CD4-positive, alpha-beta T cell (primary cell): ENCODE data around the gene DNAL1. TPM values are rescaled to one million over a fixed set of nuclear protein-coding genes. Genes with fewer than 3 reads are reported as not detected.

Experiments used
- ATAC-seq: fragments of 200-7000 bp; cut with Tn5 transposase; one replicate; pipeline ENCODE4 v1.10.0; 2022; ENCODE audit warnings: mild to moderate bottlenecking; ENCODE audit not compliant: poor library complexity
- CTCF ChIA-PET: fragments of 350-600 bp; sonication (Branson Sonifier 250); formaldehyde crosslinking; loops from one replicate; lab custom pipeline; 2021; ENCODE audit warnings: antibody characterized with exemption, inconsistent platforms; lab: Charles Lee
- POLR2A ChIA-PET: fragments of 350-600 bp; sonication (Branson Sonifier 250); formaldehyde crosslinking; loops from one replicate; lab custom pipeline; 2021; ENCODE audit warnings: antibody characterized with exemption, inconsistent platforms; lab: Charles Lee
- DNase-seq, 14 experiments: peaks; one replicate each; pipeline ENCODE4 v3.0.0-alpha.2; 2013 to 2020; ENCODE audit warnings: mixed read lengths in 2 of 14
- H3K27ac ChIP-seq, 2 donors: one replicate each; pipeline versions ENCODE4 v1.5.1 to v1.7.0; 2013; ENCODE audit warnings: low read length in 2 of 2, low read depth in 1 of 2, mild to moderate bottlenecking in 1 of 2
- H3K27me3 ChIP-seq, 2 experiments: 1 replicate in 1 of 2; 2 replicates in 1 of 2; pipeline versions ENCODE4 v1.6.1 to v1.7.0; 2013; ENCODE audit warnings: low read length in 2 of 2, control low read depth in 1 of 2, mild to moderate bottlenecking in 1 of 2, moderate library complexity in 1 of 2; ENCODE audit not compliant: insufficient read depth in 2 of 2, control insufficient read depth in 1 of 2
- H3K36me3 ChIP-seq: one replicate; pipeline ENCODE4 v1.6.1; 2013; ENCODE audit warnings: low read length, control low read depth; ENCODE audit not compliant: insufficient read depth
- H3K4me1 ChIP-seq: one replicate; pipeline ENCODE4 v1.6.1; 2013; ENCODE audit warnings: low read length, control low read depth; ENCODE audit not compliant: insufficient read depth
- H3K4me3 ChIP-seq: one replicate; pipeline ENCODE4 v1.5.1; 2013; ENCODE audit warnings: mild to moderate bottlenecking, low read length, moderate library complexity
- H3K9me3 ChIP-seq, 2 experiments: 1 replicate in 1 of 2; 2 replicates in 1 of 2; pipeline versions ENCODE4 v1.6.1 to v1.7.0; 2013; ENCODE audit warnings: low read length in 2 of 2, mild to moderate bottlenecking in 2 of 2, control low read depth in 1 of 2, moderate library complexity in 1 of 2; ENCODE audit not compliant: control insufficient read depth in 1 of 2, insufficient read depth in 1 of 2
- H3K27ac Mint-ChIP-seq: one replicate; pipeline ENCODE4 v1.8.0; 2020; ENCODE audit warnings: mixed read lengths
- H3K27me3 Mint-ChIP-seq: one replicate; pipeline ENCODE4 v1.8.0; 2021; ENCODE audit warnings: mixed read lengths
- H3K36me3 Mint-ChIP-seq: one replicate; pipeline ENCODE4 v1.8.0; 2021; ENCODE audit warnings: low read depth, mixed read lengths
- H3K4me1 Mint-ChIP-seq: one replicate; pipeline ENCODE4 v1.8.0; 2021; ENCODE audit warnings: low read depth, mixed read lengths
- H3K4me3 Mint-ChIP-seq: one replicate; pipeline ENCODE4 v1.8.0; 2020; ENCODE audit warnings: mild to moderate bottlenecking, mixed read lengths
- H3K9me3 Mint-ChIP-seq: one replicate; pipeline ENCODE4 v1.8.0; 2020; ENCODE audit warnings: mixed read lengths
- intact Hi-C, 2 experiments: fragments of 100-400 bp; cut with DNase I in 1 of 2; cut with micrococcal nuclease in 1 of 2; formaldehyde crosslinking; loops; one replicate each; pipeline versions ENCODE4 v1.15.1 to v1.9.0; 2023 to 2025; cut with DNase I, micrococcal nuclease
- total RNA-seq, 174 experiments: library from RNA in 2 of 174; stranded (reverse) in 2 of 174; gene quantifications; one replicate each; pipeline ENCODE4 v1.2.3 and lab custom pipeline; 2021 to 2026
- TF ChIP-seq, protein P1 (sequence below): fragments of 200-600 bp; IDR thresholded peaks from one replicate; pipeline ENCODE4 v1.8.0; 2022; ENCODE audit warnings: antibody characterized with exemption, mild to moderate bottlenecking

Gene DNAL1
- total RNA-seq, 2 experiments from 2014 or later = 2.9 to 3.7 TPM

DNA sequence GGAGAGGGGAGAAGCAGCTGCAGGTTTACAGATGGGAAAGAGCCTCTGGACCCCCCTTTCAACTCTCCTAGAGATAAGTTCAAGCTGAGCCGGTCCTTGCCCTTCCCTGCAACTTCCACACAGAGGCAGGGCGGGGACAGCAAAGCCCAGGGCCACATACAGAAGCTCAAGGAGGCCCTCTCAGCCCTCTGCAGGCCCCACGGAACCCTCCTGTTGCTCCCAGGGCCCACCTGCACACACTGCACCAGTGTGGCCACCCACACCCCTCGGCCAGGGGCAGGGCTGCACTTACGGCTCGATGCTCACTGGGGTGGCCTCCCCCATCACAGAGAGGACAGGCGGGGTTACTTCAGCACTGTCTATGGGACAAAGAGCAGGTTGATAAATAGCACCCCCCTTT is 82.4 kb downstream of the DNAL1 start:
- Histone ChIP-seq H3K4me1 (peaks cover 43% of the 10 kb centered on the region), H3K36me3 (peaks cover 95% of the 10 kb centered on the region), H3K27me3 (no peaks in the 10 kb centered on the region), H3K4me3 (no peak overlapping the region), H3K9me3 (no peaks in the 10 kb centered on the region), H3K27ac (no peak overlapping the region)
- POLR2A ChIA-PET = interaction anchor here (0.6 to 1.2 kb wide), 2 partner anchors 14 to 33 kb away, joined by 3 to 4 read pairs; a partner anchor contains a TSS
- CTCF ChIA-PET = interaction anchor here (1.2 to 6.6 kb wide), 4 partner anchors 17 to 99 kb away, joined by 3 to 68 read pairs (median 28); a partner anchor contains a TSS
- no peak for ATAC-seq
- H3K4me1 Mint-ChIP-seq = peaks cover 26% of the 10 kb centered on the region
- TF ChIP-seq, protein P1, sequence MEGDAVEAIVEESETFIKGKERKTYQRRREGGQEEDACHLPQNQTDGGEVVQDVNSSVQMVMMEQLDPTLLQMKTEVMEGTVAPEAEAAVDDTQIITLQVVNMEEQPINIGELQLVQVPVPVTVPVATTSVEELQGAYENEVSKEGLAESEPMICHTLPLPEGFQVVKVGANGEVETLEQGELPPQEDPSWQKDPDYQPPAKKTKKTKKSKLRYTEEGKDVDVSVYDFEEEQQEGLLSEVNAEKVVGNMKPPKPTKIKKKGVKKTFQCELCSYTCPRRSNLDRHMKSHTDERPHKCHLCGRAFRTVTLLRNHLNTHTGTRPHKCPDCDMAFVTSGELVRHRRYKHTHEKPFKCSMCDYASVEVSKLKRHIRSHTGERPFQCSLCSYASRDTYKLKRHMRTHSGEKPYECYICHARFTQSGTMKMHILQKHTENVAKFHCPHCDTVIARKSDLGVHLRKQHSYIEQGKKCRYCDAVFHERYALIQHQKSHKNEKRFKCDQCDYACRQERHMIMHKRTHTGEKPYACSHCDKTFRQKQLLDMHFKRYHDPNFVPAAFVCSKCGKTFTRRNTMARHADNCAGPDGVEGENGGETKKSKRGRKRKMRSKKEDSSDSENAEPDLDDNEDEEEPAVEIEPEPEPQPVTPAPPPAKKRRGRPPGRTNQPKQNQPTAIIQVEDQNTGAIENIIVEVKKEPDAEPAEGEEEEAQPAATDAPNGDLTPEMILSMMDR = no peak
- peak overlapping the region; percentile 24 for H3K27ac Mint-ChIP-seq
- no peak for DNase-seq
- no peaks in the 10 kb centered on the region for H3K27me3 Mint-ChIP-seq
- intact Hi-C loops = loop anchor here (5.0 to 10.0 kb wide), 2 partner anchors 158 to 310 kb away; partner anchors contain the start of gene ZNF410 (in 1 of the 2)
- no peaks in the 10 kb centered on the region for H3K9me3 Mint-ChIP-seq
- no peak overlapping the region for H3K4me3 Mint-ChIP-seq
- H3K36me3 Mint-ChIP-seq = peaks cover 87% of the 10 kb centered on the region

DNA sequence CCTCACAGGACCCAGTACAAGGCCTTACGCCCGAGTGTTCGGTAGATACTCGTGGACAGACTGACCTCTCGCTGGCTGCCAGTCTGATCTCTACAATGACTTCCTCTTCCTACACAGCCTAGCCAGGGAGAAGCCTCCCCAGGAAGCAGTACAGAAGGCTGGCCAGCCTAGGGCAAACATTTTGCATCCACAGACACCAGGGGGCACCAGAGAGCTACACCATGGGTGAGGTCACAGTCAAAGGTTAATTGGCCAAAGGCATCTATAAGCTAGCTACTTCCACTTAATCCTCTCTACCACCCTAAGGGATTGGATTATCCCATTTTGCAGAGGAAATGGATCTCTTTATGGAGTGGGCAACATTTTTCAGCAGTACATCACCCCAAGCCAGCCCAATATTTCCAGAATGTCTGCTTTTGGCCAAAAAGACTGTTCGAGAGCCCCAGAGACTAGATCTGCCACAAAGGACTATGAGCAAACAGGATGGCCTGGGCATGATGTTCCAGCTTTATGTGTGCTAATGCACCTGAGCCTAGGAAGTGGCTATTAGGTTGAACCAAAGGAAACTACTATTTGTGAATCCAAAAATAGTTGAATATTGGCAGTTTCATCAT is 84.0 kb downstream of the DNAL1 start:
- CTCF ChIA-PET = interaction anchor here (0.5 to 6.6 kb wide), 20 partner anchors 13 to 1925 kb away, joined by 3 to 68 read pairs (median 5); partner anchors contain the start of gene PNMA1
- H3K4me1 Mint-ChIP-seq = peaks cover 20% of the 10 kb centered on the region
- H3K36me3 Mint-ChIP-seq = peaks cover 78% of the 10 kb centered on the region
- POLR2A ChIA-PET = interaction anchor here (0.6 to 2.7 kb wide), 16 partner anchors 13 to 157 kb away, joined by 3 to 25 read pairs (median 6); partner anchors contain the start of gene PTGR2
- H3K27me3 ChIP-seq = no peaks in the 10 kb centered on the region
- no peaks in the 10 kb centered on the region for H3K9me3 ChIP-seq
- peaks cover 36% of the 10 kb centered on the region for H3K4me1 ChIP-seq
- intact Hi-C loops = loop anchor here (1.0 to 10.0 kb wide), 9 partner anchors 24 to 308 kb away; partner anchors contain the start of gene ZNF410 (in 1 of the 2)
- H3K27ac Mint-ChIP-seq = peak overlapping the region; percentile 84
- DNase-seq (peak; percentile 78 to 95 (median 88)), ATAC-seq (peak; percentile 93)
- peak overlapping the region in 1 of 2 donors; percentile 22 for H3K27ac ChIP-seq
- TF ChIP-seq, protein P1 = peak; percentile 94
- H3K4me3 ChIP-seq = no peak overlapping the region
- H3K36me3 ChIP-seq = peaks cover 84% of the 10 kb centered on the region
- H3K9me3 Mint-ChIP-seq = no peaks in the 10 kb centered on the region
- H3K4me3 Mint-ChIP-seq = peak overlapping the region; percentile 21
- no peaks in the 10 kb centered on the region for H3K27me3 Mint-ChIP-seq

GRCh38 chr14:73729556-73730265 is 84.9 kb downstream of the DNAL1 start:
- intact Hi-C loops = loop anchor here (2.0 to 10.0 kb wide), 6 partner anchors 23 to 308 kb away; partner anchors contain the start of gene ZNF410 (in 1 of the 2)
- ATAC-seq = no peak
- H3K36me3 Mint-ChIP-seq = peaks cover 76% of the 10 kb centered on the region
- peak overlapping the region; percentile 84 for H3K27ac Mint-ChIP-seq
- Histone ChIP-seq H3K9me3 (no peaks in the 10 kb centered on the region), H3K36me3 (peaks cover 82% of the 10 kb centered on the region), H3K27ac (no peak overlapping the region), H3K27me3 (no peaks in the 10 kb centered on the region), H3K4me1 (peaks cover 27% of the 10 kb centered on the region), H3K4me3 (no peak overlapping the region)
- H3K27me3 Mint-ChIP-seq = no peaks in the 10 kb centered on the region
- H3K4me3 Mint-ChIP-seq = no peak overlapping the region
- peaks cover 20% of the 10 kb centered on the region for H3K4me1 Mint-ChIP-seq
- DNase-seq = no peak
- no peaks in the 10 kb centered on the region for H3K9me3 Mint-ChIP-seq
- TF ChIP-seq, protein P1 = no peak
- ChIA-PET POLR2A (interaction anchor here (0.6 to 2.7 kb wide), 13 partner anchors 12 to 156 kb away, joined by 3 to 25 read pairs (median 5); partner anchors contain the start of gene PTGR2), CTCF (interaction anchor here (1.1 to 6.6 kb wide), 10 partner anchors 12 to 96 kb away, joined by 3 to 68 read pairs (median 14); partner anchors contain the start of gene PNMA1)
